HEK293 (cell line): Measurements from ENCODE around the gene MAPKAP1.

ENCODE experiments used
- CTCF ChIP-seq: fragments of 450-650 bp; formaldehyde crosslinking; IDR thresholded peaks from 2 replicates; pipeline ENCODE4 v1.5.1; 2016; ENCODE audit warnings: missing biosample characterization, missing genetic modification characterization
- ZNF174 ChIP-seq: fragments of 450-650 bp; formaldehyde crosslinking; IDR thresholded peaks from 2 replicates; pipeline ENCODE4 v1.5.0; 2017; ENCODE audit warnings: missing biosample characterization, mild to moderate bottlenecking, missing genetic modification characterization
- ZNF274 ChIP-seq, 2 experiments: fragments of 200-500 bp in 1 of 2; fragments of 450-650 bp in 1 of 2; sonication (Bioruptor generic) in 1 of 2; formaldehyde crosslinking in 1 of 2; IDR thresholded peaks; 2 replicates each; pipeline versions ENCODE4 v1.5.1 to v1.6.1; 2014 to 2016; ENCODE audit warnings: borderline replicate concordance in 1 of 2, inconsistent platforms in 1 of 2, low read length in 1 of 2, missing biosample characterization in 1 of 2, missing genetic modification characterization in 1 of 2
- ZNF600 ChIP-seq: fragments of 450-650 bp; formaldehyde crosslinking; IDR thresholded peaks from 2 replicates; pipeline ENCODE4 v1.5.1; 2016; ENCODE audit warnings: missing biosample characterization, missing genetic modification characterization

- TF ChIP-seq ZNF174 (tag by site-specific recombination), result no peak
- no peak for TF ChIP-seq ZNF274 (IDR thresholded peaks at IDR 0.05; ENCODE audit: low read length)
- no peak for TF ChIP-seq ZNF274 (tag by site-specific recombination; IDR thresholded peaks at IDR 0.05; ENCODE audit: borderline replicate concordance)
- TF ChIP-seq CTCF (tag by site-specific recombination), result no peak
- 0 out of 2 replicates have a peak, but pooled peaks have one; percentile 18 for TF ChIP-seq ZNF600 (tag by site-specific recombination)
These were observed 193.2 kb downstream of the MAPKAP1 start for GRCh38 chr9:125513668-125514413.
